ENCODE measurements around the gene GRIFIN. TPM values are rescaled to one million over a fixed set of nuclear protein-coding genes. Genes with fewer than 3 reads are reported as not detected.

GRIFIN gene
- total and polyA plus RNA-seq, 7 donors, result not detected

DNA sequence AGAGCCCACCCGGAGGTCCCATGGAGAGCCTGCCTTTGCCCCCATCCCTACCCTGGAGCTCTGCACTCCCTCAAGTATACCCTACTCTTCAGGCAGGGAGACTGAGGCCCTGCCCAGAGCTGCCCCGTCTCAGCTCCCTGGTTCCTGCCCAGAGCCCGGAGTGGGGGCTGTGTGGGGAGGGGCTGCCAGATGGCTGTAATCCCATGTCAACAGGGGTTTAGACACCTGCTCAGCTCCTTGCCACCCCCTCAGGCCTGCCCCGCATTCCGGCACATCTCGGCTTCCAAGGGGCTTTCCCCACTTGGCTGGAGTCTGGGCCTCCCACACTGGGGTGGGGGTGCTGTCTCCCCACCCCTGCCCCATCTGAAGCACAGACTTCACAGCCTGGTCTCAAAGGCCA is 22.5 kb upstream of the GRIFIN start:
- intact Hi-C loops (cut with DNase I), result no loop called here
- no peak for DNase-seq
- Histone ChIP-seq H3K9me3 (no peaks in the 10 kb centered on the region), H3K4me3 (no peak overlapping the region), H3K27ac (no peak overlapping the region), H3K36me3 (no peaks in the 10 kb centered on the region), H3K4me1 (no peaks in the 10 kb centered on the region), H3K27me3 (peaks cover 0 to 54% (median 32%) of the 10 kb centered on the region in 3 donors)
- 79 to 82% methylated on average over 6 of the region's 6 CpGs for WGBS, 2 donors
- TF ChIP-seq, protein P1, sequence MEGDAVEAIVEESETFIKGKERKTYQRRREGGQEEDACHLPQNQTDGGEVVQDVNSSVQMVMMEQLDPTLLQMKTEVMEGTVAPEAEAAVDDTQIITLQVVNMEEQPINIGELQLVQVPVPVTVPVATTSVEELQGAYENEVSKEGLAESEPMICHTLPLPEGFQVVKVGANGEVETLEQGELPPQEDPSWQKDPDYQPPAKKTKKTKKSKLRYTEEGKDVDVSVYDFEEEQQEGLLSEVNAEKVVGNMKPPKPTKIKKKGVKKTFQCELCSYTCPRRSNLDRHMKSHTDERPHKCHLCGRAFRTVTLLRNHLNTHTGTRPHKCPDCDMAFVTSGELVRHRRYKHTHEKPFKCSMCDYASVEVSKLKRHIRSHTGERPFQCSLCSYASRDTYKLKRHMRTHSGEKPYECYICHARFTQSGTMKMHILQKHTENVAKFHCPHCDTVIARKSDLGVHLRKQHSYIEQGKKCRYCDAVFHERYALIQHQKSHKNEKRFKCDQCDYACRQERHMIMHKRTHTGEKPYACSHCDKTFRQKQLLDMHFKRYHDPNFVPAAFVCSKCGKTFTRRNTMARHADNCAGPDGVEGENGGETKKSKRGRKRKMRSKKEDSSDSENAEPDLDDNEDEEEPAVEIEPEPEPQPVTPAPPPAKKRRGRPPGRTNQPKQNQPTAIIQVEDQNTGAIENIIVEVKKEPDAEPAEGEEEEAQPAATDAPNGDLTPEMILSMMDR (IDR thresholded peaks at IDR 0.05), result no peak
- TF ChIP-seq POLR2AphosphoS5 (IDR thresholded peaks at IDR 0.05) (no peak), EP300 (IDR thresholded peaks at IDR 0.05) (no peak), POLR2A (IDR thresholded peaks at IDR 0.05) (no peak)

DNA sequence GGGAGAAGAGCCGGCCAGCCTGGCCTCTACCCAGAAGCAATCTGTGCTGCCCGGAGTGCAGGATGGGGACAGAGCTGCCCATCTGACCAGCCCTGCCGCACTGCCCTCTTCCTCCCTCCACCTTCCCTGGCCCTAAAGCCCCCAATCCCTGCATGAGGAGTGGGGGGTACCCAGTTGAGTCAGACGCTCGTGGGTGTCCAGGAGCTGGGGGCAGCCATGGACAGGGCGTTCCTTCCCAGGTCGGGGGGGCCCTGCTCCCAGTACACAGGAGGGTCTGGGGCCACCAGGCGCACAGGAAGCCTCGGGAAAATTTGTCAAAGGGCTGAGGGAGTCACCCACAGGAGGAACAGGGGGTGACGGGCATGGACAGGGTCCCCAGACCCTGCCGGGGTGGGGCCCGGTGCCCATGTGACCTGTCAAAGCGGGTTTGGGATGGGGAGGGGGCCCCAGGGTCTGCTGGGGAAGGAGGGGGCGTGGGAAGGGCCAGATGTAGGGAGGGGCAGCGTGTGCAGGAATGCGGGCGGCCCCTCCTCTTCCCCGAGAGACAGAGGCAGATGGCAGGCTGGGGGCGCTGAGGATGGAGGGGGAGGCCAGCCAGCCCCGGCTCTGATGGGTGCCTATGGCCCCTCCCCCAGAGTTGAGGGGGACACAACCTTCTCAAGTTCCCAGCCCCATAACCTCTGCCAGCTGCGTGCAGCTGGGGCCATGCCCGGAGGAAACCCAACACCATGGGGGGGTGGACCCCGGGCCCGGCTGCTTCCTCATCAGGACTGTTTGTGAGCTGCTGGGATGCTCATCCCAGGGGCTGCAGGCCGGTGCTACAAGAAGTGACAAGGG is 21.5 kb upstream of the GRIFIN start:
- Histone ChIP-seq H3K9me3 (no peaks in the 10 kb centered on the region), H3K4me1 (no peaks in the 10 kb centered on the region), H3K4me3 (no peak overlapping the region), H3K27ac (no peak overlapping the region), H3K36me3 (no peaks in the 10 kb centered on the region), H3K27me3 (peaks cover 0 to 62% (median 32%) of the 10 kb centered on the region in 3 donors)
- intact Hi-C loops (cut with DNase I), result no loop called here
- TF ChIP-seq POLR2AphosphoS5 (IDR thresholded peaks at IDR 0.05) (no peak), POLR2A (IDR thresholded peaks at IDR 0.05) (no peak), EP300 (IDR thresholded peaks at IDR 0.05) (no peak)
- TF ChIP-seq, protein P1 (IDR thresholded peaks at IDR 0.05), result no peak
- WGBS, 2 donors, result 42 to 51% methylated on average over 25 of the region's 25 CpGs
- DNase-seq, result no peak

DNA sequence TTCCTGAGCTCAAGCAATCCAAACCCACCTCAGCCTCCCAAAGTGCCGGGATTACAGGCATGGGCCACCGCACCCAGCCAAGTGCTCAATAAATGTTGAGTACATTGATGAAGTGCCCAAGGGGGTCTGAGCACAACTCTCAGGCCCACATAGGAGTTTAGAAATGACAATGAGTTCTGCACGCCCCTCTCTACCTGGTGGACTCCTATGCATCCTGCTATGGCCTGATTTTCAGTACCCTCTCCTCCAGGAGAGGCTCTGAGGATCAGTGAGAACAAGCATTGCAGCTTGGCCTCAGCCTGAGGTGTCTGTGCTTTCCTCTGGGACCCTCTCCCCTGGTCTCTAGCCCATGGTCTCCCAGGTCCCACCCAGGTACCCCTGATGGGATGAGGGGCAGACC is 20.9 kb upstream of the GRIFIN start:
- Histone ChIP-seq H3K9me3 (no peaks in the 10 kb centered on the region), H3K4me3 (no peak overlapping the region), H3K36me3 (no peaks in the 10 kb centered on the region), H3K4me1 (no peaks in the 10 kb centered on the region), H3K27me3 (peaks cover 0 to 63% (median 32%) of the 10 kb centered on the region in 3 donors), H3K27ac (no peak overlapping the region)
- 93 to 94% methylated on average over 3 of the region's 3 CpGs for WGBS, 2 donors
- TF ChIP-seq POLR2AphosphoS5 (IDR thresholded peaks at IDR 0.05) (no peak), EP300 (IDR thresholded peaks at IDR 0.05) (no peak), POLR2A (IDR thresholded peaks at IDR 0.05) (no peak)
- TF ChIP-seq, protein P1 (IDR thresholded peaks at IDR 0.05), result no peak
- intact Hi-C loops (cut with DNase I), result no loop called here
- DNase-seq, result no peak

DNA sequence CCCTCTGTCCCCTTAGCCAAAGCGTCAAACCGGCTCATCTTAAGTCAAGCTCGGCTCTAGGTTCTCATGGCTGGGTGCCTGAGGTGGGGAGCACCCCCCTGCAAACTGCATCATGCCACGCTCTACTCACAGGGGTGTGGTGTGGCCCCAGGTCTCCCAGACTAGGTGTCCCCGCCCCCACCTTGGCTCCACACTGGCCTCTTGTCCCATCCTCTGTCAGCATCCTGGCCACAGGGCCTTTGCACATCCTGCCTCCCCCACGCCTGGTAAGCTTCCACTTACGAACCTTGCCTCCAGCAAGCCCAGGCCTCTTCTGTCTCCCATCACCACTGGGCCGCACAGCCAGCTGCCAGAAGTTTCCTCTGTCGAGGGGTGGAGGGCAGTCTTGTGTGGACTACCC is 20.2 kb upstream of the GRIFIN start:
- no peaks in the 10 kb centered on the region for H3K9me3 ChIP-seq
- no peak overlapping the region for H3K4me3 ChIP-seq
- no peaks in the 10 kb centered on the region for H3K36me3 ChIP-seq
- H3K27me3 ChIP-seq, result peaks cover 0 to 63% (median 32%) of the 10 kb centered on the region in 3 donors
- 87 to 89% methylated on average over 9 of the region's 9 CpGs for WGBS, 2 donors
- no peak for DNase-seq
- no peak overlapping the region for H3K27ac ChIP-seq
- no peaks in the 10 kb centered on the region for H3K4me1 ChIP-seq
- TF ChIP-seq EP300 (IDR thresholded peaks at IDR 0.05) (no peak), POLR2AphosphoS5 (IDR thresholded peaks at IDR 0.05) (no peak), POLR2A (IDR thresholded peaks at IDR 0.05) (no peak)
- TF ChIP-seq, protein P1 (IDR thresholded peaks at IDR 0.05), result no peak
- intact Hi-C loops (cut with DNase I), result no loop called here

Measured in sigmoid colon (tissue), 7 donors.